Measurements from ENCODE around the gene PACS1.
"Not testable (repeated sequence)": the region's sequence is repeated elsewhere in the genome, so short reads cannot be mapped to it uniquely, and the experiment has no call there.

Gene PACS1

DNA sequence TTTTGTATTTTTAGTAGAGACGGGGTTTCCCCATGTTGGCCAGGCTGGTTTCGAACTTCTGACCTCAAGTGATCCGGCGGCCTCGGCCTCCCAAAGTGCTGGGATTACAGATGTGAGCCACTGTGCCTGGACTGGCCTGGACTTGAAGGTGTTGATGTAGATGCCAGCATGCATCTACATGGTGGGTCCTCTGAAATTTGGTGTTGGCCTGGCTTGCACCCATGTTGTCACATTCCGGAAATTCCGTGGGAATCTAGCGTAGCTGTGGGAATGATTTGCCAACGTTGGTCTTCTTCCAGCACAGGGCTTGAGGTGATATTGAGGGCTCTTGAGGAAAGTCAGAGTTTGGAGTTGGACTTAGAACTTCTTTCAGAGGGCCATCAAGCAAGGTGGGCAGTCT lies 6.5 kb downstream of the PACS1 start:
- no peak for DNase-seq

DNA sequence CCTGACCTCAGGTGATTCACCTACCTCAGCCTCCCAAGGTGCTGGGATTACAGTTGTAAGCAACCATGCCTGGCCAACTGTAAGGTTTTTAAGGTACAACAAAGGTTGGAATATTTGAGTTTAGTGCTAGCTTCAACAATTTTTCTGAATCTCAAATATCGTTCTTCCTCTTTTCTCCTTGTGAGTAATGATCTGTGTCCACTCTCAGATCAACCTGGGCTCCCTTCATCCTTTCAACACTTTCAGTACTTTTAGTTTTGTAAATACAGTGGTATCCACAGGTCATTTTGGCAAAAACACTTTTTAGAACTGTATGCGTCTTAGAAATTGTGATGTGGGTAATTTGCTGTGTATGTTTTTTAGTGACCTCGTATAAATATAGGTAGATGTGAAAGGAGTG lies 7.9 kb downstream of the PACS1 start:
- DNase-seq = no peak

DNA sequence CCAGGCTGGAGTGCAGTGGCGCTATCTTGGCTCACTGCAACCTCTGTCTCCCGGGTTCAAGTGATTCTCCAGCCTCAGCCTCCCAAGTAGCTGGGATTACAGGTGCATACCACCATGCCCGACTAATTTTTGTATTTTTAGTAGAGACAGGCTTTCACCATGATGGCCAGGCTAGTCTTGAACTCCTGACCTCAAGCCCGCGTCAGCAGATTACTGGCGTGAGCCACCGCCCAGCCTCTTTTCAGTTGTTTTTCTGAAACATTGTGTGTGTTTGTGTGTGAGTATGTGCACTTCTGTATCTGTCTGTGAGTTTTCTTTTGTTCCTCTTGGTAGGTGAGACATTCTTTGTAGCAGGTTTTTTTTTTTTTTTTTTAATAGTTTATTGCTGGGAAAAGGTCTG lies 8.9 kb downstream of the PACS1 start:
- DNase-seq = peak; percentile 68

GRCh38 chr11:66080055-66080817 lies 10.2 kb downstream of the PACS1 start:
- peak; percentile 89 for DNase-seq

GRCh38 chr11:66081505-66081904 lies 11.4 kb downstream of the PACS1 start:
- DNase-seq = peak; percentile 89

DNA sequence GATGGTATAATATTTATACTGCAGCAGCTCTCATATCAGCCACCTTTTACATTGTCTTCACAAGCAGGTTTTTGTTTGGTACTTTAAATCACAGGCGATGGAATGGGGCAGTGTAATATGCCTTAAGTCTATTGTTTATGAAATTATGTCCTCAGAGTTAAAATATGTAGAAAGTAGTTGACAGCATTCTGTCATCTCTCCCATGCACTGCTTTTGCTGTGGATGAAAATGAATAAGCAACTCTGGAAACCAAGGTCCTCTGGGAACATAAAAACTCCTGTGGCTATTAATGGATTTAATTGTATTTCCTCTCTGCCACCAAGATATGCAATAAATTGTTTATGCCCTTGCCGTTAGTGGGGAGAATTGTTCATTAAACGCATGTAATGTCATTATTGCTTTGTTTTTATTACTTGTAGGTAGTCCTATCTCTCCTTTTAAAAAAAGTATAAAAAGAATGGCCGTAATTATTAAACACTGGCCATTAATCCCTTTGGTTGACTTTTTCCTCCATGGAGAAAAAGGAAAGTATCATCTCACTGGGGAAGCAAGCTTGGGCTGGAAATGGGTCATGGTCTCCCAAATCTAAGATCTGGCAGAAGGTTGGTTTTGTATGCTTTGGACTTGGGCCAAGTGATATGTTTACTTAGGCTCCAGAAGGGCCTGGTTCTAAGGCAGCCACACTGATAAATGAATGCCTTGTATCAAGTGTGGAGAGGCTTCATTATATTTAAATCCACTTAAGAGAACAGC lies 13.1 kb downstream of the PACS1 start:
- DNase-seq = no peak

GRCh38 chr11:66083767-66084166 lies 13.7 kb downstream of the PACS1 start:
- no peak for DNase-seq

GRCh38 chr11:66084821-66085475 lies 14.9 kb downstream of the PACS1 start:
- DNase-seq = no peak

DNA sequence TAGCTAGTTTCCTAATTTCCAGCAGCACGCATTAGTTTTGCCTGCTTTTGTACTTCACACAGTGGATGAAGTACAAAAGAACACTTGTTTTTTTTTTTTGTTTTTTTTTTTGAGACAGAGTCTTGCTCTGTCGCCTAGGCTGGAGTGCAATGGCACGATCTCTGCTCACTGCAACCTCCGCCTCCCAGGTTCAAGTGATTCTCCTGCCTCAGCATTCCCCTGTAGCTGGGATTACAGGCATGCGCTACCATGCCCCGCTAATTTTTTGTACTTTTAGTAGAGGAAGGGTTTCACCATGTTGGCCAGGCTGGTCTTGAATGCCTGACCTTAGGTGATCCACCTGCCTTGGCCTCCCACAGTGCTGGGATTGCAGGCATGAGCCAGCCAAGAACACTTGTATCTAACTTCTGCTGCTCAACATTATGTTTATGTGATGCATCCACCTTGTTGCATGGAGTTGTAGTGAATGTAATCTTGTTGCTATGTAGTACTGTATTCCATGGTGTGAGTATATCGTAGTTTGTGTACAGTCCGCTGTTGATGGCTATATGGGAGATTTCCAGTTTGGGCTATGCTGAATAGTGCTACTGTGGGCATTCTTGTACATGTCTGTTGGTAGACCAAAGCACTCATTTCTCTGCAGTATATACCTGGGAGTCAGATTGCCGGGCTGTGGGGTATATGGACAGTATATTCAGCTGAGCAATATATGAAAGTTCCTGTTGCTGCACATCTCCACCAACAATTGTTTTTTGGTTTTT lies 17.3 kb downstream of the PACS1 start:
- DNase-seq = no peak

- DNase-seq = no peak
These were observed 19.0 kb downstream of the PACS1 start for GRCh38 chr11:66089067-66089466.

DNA sequence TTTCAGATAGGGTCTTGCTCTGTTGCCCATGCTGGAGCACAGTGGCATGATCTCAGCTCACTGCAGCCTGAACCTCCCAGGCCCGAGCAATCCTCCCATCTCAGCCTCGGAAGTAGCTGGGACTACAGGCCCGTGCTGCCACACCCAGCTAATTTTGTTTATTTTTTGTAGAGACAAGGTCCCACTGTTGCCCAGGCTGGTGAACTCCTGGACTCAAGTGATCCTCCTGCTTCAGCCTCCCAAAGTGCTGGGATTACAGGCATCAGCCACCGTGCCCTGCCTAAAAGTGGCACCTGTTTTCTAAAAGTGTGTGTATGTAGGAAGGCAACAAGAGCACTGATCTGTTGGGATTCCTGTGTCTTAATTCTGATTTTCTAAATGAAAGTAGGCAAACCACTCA lies 20.2 kb downstream of the PACS1 start:
- no peak for DNase-seq

GRCh38 chr11:66092125-66092524 lies 22.1 kb downstream of the PACS1 start:
- not testable (repeated sequence) for DNase-seq

DNA sequence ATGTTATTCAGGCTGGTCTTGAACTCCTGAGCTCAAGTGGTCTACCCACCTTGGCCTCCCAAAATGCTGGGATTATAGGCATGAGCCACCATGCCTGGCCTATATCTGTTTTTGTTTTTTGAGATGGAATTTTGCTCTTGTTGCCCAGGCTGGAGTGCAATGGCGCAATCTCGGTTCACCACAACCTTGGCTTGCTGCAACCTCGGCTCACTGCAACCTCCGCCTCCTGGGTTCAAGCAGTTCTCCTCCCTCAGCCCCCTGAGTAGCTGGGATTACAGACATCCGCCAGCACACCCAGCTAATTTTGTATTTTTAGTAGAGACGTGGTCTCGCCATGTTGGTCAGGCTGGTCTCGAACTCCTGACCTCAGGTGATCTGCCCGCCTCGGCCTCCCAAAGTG lies 29.7 kb downstream of the PACS1 start:
- DNase-seq = not testable (repeated sequence)

GRCh38 chr11:66100272-66101065 lies 30.4 kb downstream of the PACS1 start:
- peak; percentile 81 for DNase-seq

- DNase-seq = no peak
These were observed 31.0 kb downstream of the PACS1 start for GRCh38 chr11:66101066-66101464.

- DNase-seq = no peak
These were observed 34.1 kb downstream of the PACS1 start for GRCh38 chr11:66104057-66104638.

GRCh38 chr11:66106786-66107599 lies 36.9 kb downstream of the PACS1 start:
- DNase-seq = peak; percentile 16

DNA sequence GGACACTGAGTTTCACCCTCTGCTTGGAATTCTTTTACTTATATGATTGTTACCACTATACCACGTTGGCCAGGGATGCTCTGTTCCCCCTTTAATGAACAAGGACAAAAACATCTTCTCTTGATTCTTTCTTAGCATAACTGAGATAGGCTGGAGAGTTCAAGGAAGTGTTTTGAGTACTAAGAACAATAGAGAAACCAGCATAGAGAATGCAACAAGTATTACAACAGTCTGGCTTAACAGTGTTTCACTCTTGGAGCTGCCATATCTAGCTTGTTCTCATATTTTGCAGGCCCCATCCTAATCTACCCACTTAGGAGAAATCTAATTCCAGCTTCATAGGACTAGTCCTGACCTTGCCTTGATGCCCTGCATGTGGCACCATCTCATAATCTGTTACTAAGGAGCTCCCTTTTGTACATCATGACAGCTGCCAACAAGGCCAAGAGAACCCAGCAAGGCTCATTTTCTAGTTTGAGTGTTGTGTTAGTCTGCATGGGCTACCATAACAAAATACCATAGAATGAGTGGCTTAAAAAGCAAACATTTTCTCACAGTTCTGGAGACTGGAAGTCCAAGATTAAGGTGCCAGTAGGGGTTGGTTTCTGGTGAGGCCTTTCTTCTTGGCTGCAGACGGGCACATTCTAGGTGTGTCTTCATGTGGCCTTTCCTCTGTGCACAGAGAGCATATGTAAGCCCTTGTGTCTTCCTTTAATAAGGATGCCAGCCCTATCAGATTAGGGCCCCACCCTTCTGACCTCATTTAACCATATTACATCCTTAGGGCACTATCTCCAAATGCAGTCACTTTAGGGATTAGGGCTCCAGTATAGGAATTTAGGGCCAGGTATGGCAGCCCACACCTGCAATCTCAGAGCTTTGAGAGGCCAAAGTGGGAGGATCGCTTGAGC lies 37.8 kb downstream of the PACS1 start:
- no peak for DNase-seq

DNA sequence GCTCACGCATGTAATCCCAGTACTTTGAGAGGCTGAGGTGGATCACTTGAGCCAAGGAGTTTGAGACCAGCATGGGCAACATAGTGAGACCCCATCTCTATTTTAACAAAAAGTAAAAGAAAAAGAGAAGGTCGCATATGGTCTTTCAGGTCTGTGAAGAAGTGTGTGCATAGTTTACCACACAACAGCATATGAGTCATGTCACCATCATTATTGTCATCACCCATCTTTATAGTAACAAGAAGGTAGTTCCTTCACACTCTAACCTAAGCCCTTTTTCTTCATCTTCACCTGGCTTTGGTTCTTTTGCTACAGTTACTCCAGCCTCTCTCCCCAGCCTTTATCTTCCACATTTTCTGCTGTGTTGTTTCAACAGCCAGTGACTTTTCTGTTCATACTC lies 39.2 kb downstream of the PACS1 start:
- no peak for DNase-seq

DNA sequence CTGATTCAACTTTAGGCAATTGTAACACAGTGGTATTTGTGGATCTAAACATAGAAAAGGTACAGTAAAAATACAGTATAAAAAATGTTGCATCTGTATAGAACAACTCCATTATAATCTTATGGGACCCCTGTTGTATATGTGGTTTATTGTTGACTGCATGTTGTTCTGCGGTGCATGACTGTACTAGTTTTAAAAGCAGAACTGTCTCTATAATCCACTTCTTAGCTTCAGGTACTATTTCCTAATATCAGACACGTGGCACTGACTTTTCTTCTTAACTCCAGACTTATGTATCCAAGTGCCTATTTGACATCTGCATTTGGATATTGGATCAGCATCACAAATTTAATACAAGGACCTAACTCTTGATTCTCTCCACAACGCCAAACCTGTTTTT lies 41.1 kb downstream of the PACS1 start:
- no peak for DNase-seq
